Measurements from ENCODE around the gene PTPN1. TPM values are rescaled to one million over a fixed set of nuclear protein-coding genes. Genes with fewer than 3 reads are reported as not detected.

The PTPN1 gene
- total and polyA plus RNA-seq, 2 of the 13 experiments (the other 11 are each of a cell fraction or from before 2014, with no cell fraction given): 17.7 to 37.2 TPM

- TF ChIP-seq GABPB1 (CRISPR knock-in tag; IDR thresholded peaks at IDR 0.05): peak; percentile 64
- TF ChIP-seq ZNF121 (CRISPR knock-in tag; IDR thresholded peaks at IDR 0.05): no peak
- no peak for TF ChIP-seq SPEN (CRISPR knock-in tag; IDR thresholded peaks at IDR 0.05; ENCODE audit: low read depth)
- TF ChIP-seq ZNF569 (CRISPR knock-in tag; IDR thresholded peaks at IDR 0.05; ENCODE audit: borderline replicate concordance): no peak
- TF ChIP-seq ASH2L (IDR thresholded peaks at IDR 0.05; ENCODE audit: insufficient read length, low read depth, low read length): no peak
- TF ChIP-seq FOSL2 (CRISPR knock-in tag; IDR thresholded peaks at IDR 0.05): peak; percentile 15; the same call in 1 of the 2 replicates
- peak; percentile 80 for TF ChIP-seq TEAD3 (CRISPR knock-in tag; optimal IDR thresholded peaks at IDR 0.05; ENCODE audit: borderline replicate concordance)
- TF ChIP-seq DZIP1 (CRISPR knock-in tag; IDR thresholded peaks at IDR 0.05): peak; percentile 71; the same call in 1 of the 2 replicates
- no peak for TF ChIP-seq MED8 (CRISPR knock-in tag; IDR thresholded peaks at IDR 0.05; ENCODE audit: insufficient replicate concordance)
- TF ChIP-seq ZNF12 (CRISPR knock-in tag; IDR thresholded peaks at IDR 0.05): no peak
- no peak for TF ChIP-seq ZNF3 (CRISPR knock-in tag; IDR thresholded peaks at IDR 0.05)
- TF ChIP-seq ZNF558 (CRISPR knock-in tag; IDR thresholded peaks at IDR 0.05; ENCODE audit: borderline replicate concordance): no peak
- 0 out of 2 replicates have a peak, but pooled peaks have one; percentile 40 for TF ChIP-seq THRA (CRISPR knock-in tag; IDR thresholded peaks at IDR 0.05; ENCODE audit: borderline replicate concordance)
- TF ChIP-seq HMG20A (CRISPR knock-in tag; IDR thresholded peaks at IDR 0.05; ENCODE audit: borderline replicate concordance): no peak
- TF ChIP-seq E2F2 (CRISPR knock-in tag; IDR thresholded peaks at IDR 0.05; ENCODE audit: borderline replicate concordance): 0 out of 2 replicates have a peak, but pooled peaks have one; percentile 6
- no peak; the same call in 1 of the 2 replicates for TF ChIP-seq CSRNP1 (CRISPR knock-in tag; IDR thresholded peaks at IDR 0.05)
- TF ChIP-seq U2AF2 (IDR thresholded peaks at IDR 0.05; ENCODE audit: low read depth, low read length): no peak
- no peak for TF ChIP-seq ZNF598 (CRISPR knock-in tag; IDR thresholded peaks at IDR 0.05; ENCODE audit: borderline replicate concordance)
- TF ChIP-seq ZNF589 (CRISPR knock-in tag; conservative IDR thresholded peaks at IDR 0.05): no peak
- TF ChIP-seq ZNF564 (CRISPR knock-in tag; IDR thresholded peaks at IDR 0.05): no peak
- no peak for TF ChIP-seq ZNF557 (CRISPR knock-in tag; IDR thresholded peaks at IDR 0.05)
- TF ChIP-seq FOXK2 (IDR thresholded peaks at IDR 0.05): no peak
- peak; percentile 91; the same call in 1 of the 2 replicates for TF ChIP-seq ZNF572 (CRISPR knock-in tag; IDR thresholded peaks at IDR 0.05)
- 0 out of 2 replicates have a peak, but pooled peaks have one; percentile 45 for TF ChIP-seq ATF3 (CRISPR knock-in tag; IDR thresholded peaks at IDR 0.05)
These were observed 115.9 kb downstream of the PTPN1 start (continued) for GRCh38 chr20:50625986-50626677.
